Measurements from ENCODE around the gene NAALADL2.

- TF ChIP-seq POLR2AphosphoS5 (IDR thresholded peaks at IDR 0.05; ENCODE audit: low read depth, low read length): no peak
- no peak for TF ChIP-seq REST (IDR thresholded peaks at IDR 0.05; ENCODE audit: insufficient read depth in 1 of 2, low read depth in 2 of 2, low read length in 1 of 2)
Measured at GRCh38 chr3:175041369-175041768, 182.2 kb downstream of the NAALADL2 start.
